ENCODE data around the gene CCDC148. TPM values are rescaled to one million over a fixed set of nuclear protein-coding genes. Genes with fewer than 3 reads are reported as not detected.

Gene CCDC148
- total RNA-seq, 1 donor from 2014 or later, result 0.30 TPM

DNA sequence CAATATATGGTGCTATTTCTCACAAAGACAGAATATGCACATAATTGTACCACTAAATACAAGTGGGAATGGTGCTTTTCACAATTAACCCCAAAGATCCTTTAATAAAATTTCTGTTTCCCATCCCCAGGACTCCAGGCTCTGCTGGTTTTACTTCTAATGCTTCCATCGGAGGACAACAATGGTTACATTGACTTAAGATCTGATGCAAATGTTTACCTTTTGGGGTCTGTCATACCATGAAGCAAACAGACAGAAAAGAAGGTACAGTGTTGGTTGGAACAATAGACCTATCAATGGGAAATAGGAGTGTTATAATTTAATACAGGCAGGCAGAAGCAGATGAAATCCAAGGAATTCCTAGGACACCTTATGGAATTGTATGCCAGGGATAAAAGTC, 249.2 kb downstream of the CCDC148 start:
- no peaks in the 10 kb centered on the region for H3K27me3 ChIP-seq (ENCODE audit: low read depth)
- TF ChIP-seq CTCF (IDR thresholded peaks at IDR 0.05; ENCODE audit: borderline replicate concordance), result no peak

GRCh38 chr2:158205215-158205614, 251.3 kb downstream of the CCDC148 start:
- Histone ChIP-seq H3K36me3 (no peaks in the 10 kb centered on the region), H3K4me3 (no peak overlapping the region), H3K27ac (replicated peaks) (no peak overlapping the region), H3K4me1 (peaks cover 7% of the 10 kb centered on the region), H3K9me3 (replicated peaks) (no peaks in the 10 kb centered on the region), H3K27me3 (ENCODE audit: low read depth) (no peaks in the 10 kb centered on the region)
- intact Hi-C loops (cut with micrococcal nuclease), result no loop called here
- DNase-seq, result no peak
- no peak for TF ChIP-seq CTCF (IDR thresholded peaks at IDR 0.05; ENCODE audit: borderline replicate concordance)

More for the DNA sequence above, 249.2 kb downstream of the CCDC148 start:
- Histone ChIP-seq H3K36me3 (no peaks in the 10 kb centered on the region), H3K4me3 (no peak overlapping the region), H3K9me3 (replicated peaks) (no peaks in the 10 kb centered on the region), H3K27ac (replicated peaks) (no peak overlapping the region), H3K4me1 (peaks cover 4% of the 10 kb centered on the region)
- no peak for DNase-seq
- intact Hi-C loops (cut with micrococcal nuclease), result no loop called here

DNA sequence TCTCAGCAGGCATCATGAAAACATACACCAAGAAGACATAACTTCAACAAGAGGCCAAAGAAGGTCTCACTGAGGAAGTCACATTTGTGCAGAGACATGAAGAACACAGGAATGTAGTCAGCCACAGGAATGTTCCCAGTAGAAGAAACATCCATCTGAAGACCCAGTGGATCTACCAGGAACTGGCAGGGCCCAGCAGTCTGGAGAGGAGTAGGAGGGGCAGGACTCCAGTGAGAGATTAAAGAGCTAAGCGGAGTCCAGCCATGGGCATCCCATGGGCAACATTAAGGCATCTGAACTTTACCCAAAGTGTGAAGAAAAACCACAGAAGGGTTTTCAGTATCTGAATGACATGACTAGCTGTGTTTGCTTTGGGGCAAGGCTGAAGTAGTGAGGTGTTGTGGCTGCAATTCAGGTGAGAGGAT, 251.8 kb downstream of the CCDC148 start:
- Histone ChIP-seq H3K9me3 (replicated peaks) (no peaks in the 10 kb centered on the region), H3K4me1 (peaks cover 7% of the 10 kb centered on the region), H3K27ac (replicated peaks) (no peak overlapping the region), H3K4me3 (no peak overlapping the region), H3K36me3 (no peaks in the 10 kb centered on the region), H3K27me3 (ENCODE audit: low read depth) (no peaks in the 10 kb centered on the region)
- intact Hi-C loops (cut with micrococcal nuclease), result no loop called here
- no peak for TF ChIP-seq CTCF (IDR thresholded peaks at IDR 0.05; ENCODE audit: borderline replicate concordance)
- DNase-seq, result no peak

GRCh38 chr2:158202161-158202815, 254.3 kb downstream of the CCDC148 start:
- peaks cover 7% of the 10 kb centered on the region for H3K4me1 ChIP-seq
- no peak overlapping the region for H3K27ac ChIP-seq (replicated peaks)
- H3K4me3 ChIP-seq, result no peak overlapping the region
- DNase-seq, result no peak
- intact Hi-C loops (cut with micrococcal nuclease), result no loop called here
- no peak for TF ChIP-seq CTCF (IDR thresholded peaks at IDR 0.05; ENCODE audit: borderline replicate concordance)
- H3K27me3 ChIP-seq (ENCODE audit: low read depth), result no peaks in the 10 kb centered on the region
- no peaks in the 10 kb centered on the region for H3K36me3 ChIP-seq
- H3K9me3 ChIP-seq (replicated peaks), result no peaks in the 10 kb centered on the region

DNA sequence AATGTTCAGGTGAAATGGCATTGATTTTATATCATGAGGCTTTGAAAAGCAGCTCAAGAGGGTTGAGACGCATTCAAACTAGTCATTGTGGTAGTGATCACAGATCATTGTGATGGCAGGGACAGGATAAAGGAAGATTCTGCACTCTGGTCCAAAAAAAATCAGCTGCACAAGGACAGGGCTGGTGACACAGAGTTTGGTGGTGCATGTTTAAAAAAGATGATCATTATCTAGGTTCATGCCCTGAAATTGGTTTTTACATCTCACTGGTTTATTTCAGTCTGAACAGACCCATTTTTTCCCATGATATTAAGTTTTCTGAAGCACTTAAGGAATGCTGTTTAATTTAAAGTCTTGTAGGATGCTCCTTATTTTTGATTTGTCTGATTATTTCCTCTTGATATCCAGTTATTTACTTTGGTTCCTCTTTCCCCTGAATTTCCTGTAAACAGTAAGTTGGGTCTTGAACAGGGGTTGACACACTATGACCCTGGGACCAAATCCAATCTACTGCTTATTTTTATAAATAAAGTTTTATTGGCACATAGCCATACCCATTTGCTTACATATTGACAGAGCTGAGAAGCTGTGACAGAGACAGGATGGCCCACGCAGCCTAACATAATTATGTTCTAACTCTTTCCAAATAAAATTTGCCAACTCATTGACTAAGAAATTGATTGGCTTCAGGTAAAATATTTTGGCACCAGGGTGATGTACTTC, 256.5 kb downstream of the CCDC148 start:
- no peaks in the 10 kb centered on the region for H3K9me3 ChIP-seq (replicated peaks)

More for the DNA sequence above, 256.5 kb downstream of the CCDC148 start:
- Histone ChIP-seq H3K4me1 (peaks cover 7% of the 10 kb centered on the region), H3K27ac (replicated peaks) (no peak overlapping the region), H3K4me3 (no peak overlapping the region), H3K27me3 (ENCODE audit: low read depth) (no peaks in the 10 kb centered on the region), H3K36me3 (no peaks in the 10 kb centered on the region)
- intact Hi-C loops (cut with micrococcal nuclease), result no loop called here
- DNase-seq, result no peak
- TF ChIP-seq CTCF (IDR thresholded peaks at IDR 0.05; ENCODE audit: borderline replicate concordance), result no peak

All from left ventricle myocardium inferior (tissue), 1 donor.